IMR-90 (cell line): ENCODE data around the gene RASSF5. TPM values are rescaled to one million over a fixed set of nuclear protein-coding genes. Genes with fewer than 3 reads are reported as not detected.

ENCODE experiments used
- ATAC-seq: fragments of 200-7000 bp; cut with Tn5 transposase; 2 replicates; pipeline ENCODE4 v1.9.1; 2020; ENCODE audit warnings: low read depth, mild to moderate bottlenecking, moderate library complexity
- BruUV-seq: library from RNA; stranded (reverse); fragments of 400-500 nt; replicated peaks from 2 replicates; lab custom pipeline; 2021; lab: Mats Ljungman, UMichigan
- CTCF ChIA-PET: fragments of 300-600 bp; formaldehyde crosslinking; extraction: SDS; loops from one replicate; lab custom pipeline; 2021; ENCODE audit warnings: antibody characterized with exemption; lab: Yijun Ruan, JAX
- POLR2A ChIA-PET: fragments of 300-600 bp; sonication (Branson Sonifier 250); formaldehyde crosslinking; loops from one replicate; lab custom pipeline; 2022; ENCODE audit warnings: antibody characterized with exemption; ENCODE audit not compliant: unreplicated experiment; lab: Charles Lee
- DNase-seq: peaks from one replicate; pipeline ENCODE4 v3.0.0; 2013
- H2AFZ ChIP-seq: replicated peaks from 2 replicates; pipeline ENCODE3; 2013; ENCODE audit warnings: low read length, mild to moderate bottlenecking; ENCODE audit not compliant: poor library complexity
- H2AK5ac ChIP-seq: 2 replicates; pipeline ENCODE4 v1.6.1; 2013; ENCODE audit warnings: low read depth, low read length, inconsistent platforms
- H2AK9ac ChIP-seq: replicated peaks from 2 replicates; pipeline ENCODE3; 2013; ENCODE audit warnings: mild to moderate bottlenecking, low read depth, low read length, moderate library complexity; ENCODE audit not compliant: poor library complexity
- H2BK120ac ChIP-seq: 2 replicates; pipeline ENCODE4 v1.6.1; 2013; ENCODE audit warnings: low read depth, low read length, inconsistent platforms
- H2BK15ac ChIP-seq: 3 replicates; pipeline ENCODE4 v1.6.1; 2013; ENCODE audit warnings: low read depth, low read length, inconsistent platforms
- H2BK20ac ChIP-seq: 2 replicates; pipeline ENCODE4 v1.6.1; 2013; ENCODE audit warnings: low read depth, mild to moderate bottlenecking, inconsistent platforms, low read length, moderate library complexity
- H2BK5ac ChIP-seq: 2 replicates; pipeline ENCODE4 v1.6.1; 2013; ENCODE audit warnings: mild to moderate bottlenecking, low read depth, low read length, inconsistent platforms; ENCODE audit not compliant: poor library complexity, severe bottlenecking
- H3K14ac ChIP-seq: replicated peaks from 2 replicates; pipeline ENCODE4 v1.6.1; 2013; ENCODE audit warnings: low read depth, low read length, inconsistent platforms
- H3K18ac ChIP-seq: 2 replicates; pipeline ENCODE4 v1.6.1; 2013; ENCODE audit warnings: low read depth, low read length, control low read depth
- H3K23ac ChIP-seq: 2 replicates; pipeline ENCODE4 v1.6.1; 2013; ENCODE audit warnings: low read depth, low read length, inconsistent platforms
- H3K27ac ChIP-seq: 2 replicates; pipeline ENCODE4 v1.5.1; 2013; ENCODE audit warnings: mild to moderate bottlenecking, control low read depth, low read length; ENCODE audit not compliant: insufficient read depth
- H3K27me3 ChIP-seq: 2 replicates; pipeline ENCODE4 v1.6.1; 2013; ENCODE audit warnings: low read length; ENCODE audit not compliant: control insufficient read depth, insufficient read depth
- H3K36me3 ChIP-seq: 2 replicates; pipeline ENCODE4 v1.6.1; 2013; ENCODE audit warnings: low read length, mixed read lengths; ENCODE audit not compliant: control insufficient read depth, insufficient read depth
- H3K4ac ChIP-seq: 2 replicates; pipeline ENCODE4 v1.6.1; 2013; ENCODE audit warnings: low read depth, low read length, inconsistent platforms
- H3K4me1 ChIP-seq: 2 replicates; pipeline ENCODE4 v1.6.1; 2013; ENCODE audit warnings: low read length, mixed read lengths; ENCODE audit not compliant: control insufficient read depth, insufficient read depth
- H3K4me2 ChIP-seq: 2 replicates; pipeline ENCODE4 v1.6.1; 2013; ENCODE audit warnings: low read depth, mild to moderate bottlenecking, control low read depth, low read length, moderate library complexity
- H3K4me3 ChIP-seq: 2 replicates; pipeline ENCODE4 v1.5.1; 2013; ENCODE audit warnings: low read depth, mild to moderate bottlenecking, control low read depth, low read length, moderate library complexity; ENCODE audit not compliant: insufficient read depth
- H3K56ac ChIP-seq: 2 replicates; pipeline ENCODE4 v1.6.1; 2013; ENCODE audit warnings: low read length, inconsistent platforms; ENCODE audit not compliant: insufficient read depth; ENCODE audit errors: extremely low read depth
- H3K79me1 ChIP-seq, 2 experiments: 2 replicates each; pipeline ENCODE4 v1.6.1; 2013; ENCODE audit warnings: low read length in 2 of 2, inconsistent platforms in 1 of 2, low read depth in 1 of 2
- H3K9ac ChIP-seq: 2 replicates; pipeline ENCODE4 v1.6.1; 2013; ENCODE audit warnings: low read depth, low read length, control low read depth
- H3K9me1 ChIP-seq: 2 replicates; pipeline ENCODE4 v1.6.1; 2013; ENCODE audit warnings: low read length, inconsistent platforms; ENCODE audit not compliant: insufficient read depth
- H3K9me3 ChIP-seq: 2 replicates; pipeline ENCODE4 v1.6.1; 2013; ENCODE audit warnings: low read length; ENCODE audit not compliant: control insufficient read depth, insufficient read depth
- H4K20me1 ChIP-seq: 2 replicates; pipeline ENCODE4 v1.6.1; 2013; ENCODE audit warnings: low read length, inconsistent platforms; ENCODE audit not compliant: insufficient read depth
- H4K5ac ChIP-seq: 2 replicates; pipeline ENCODE4 v1.6.1; 2013; ENCODE audit warnings: mild to moderate bottlenecking, low read depth, low read length, control low read depth
- H4K8ac ChIP-seq, 2 experiments: 2 replicates each; pipeline ENCODE4 v1.6.1; 2013; ENCODE audit warnings: low read depth in 2 of 2, low read length in 2 of 2, control low read depth in 1 of 2, inconsistent platforms in 1 of 2
- H4K91ac ChIP-seq: 2 replicates; pipeline ENCODE4 v1.6.1; 2013; ENCODE audit warnings: low read depth, low read length, inconsistent platforms; ENCODE audit not compliant: insufficient read depth
- BHLHE40 ChIP-seq: fragments of 150-350 bp; IDR thresholded peaks from 2 replicates; pipeline ENCODE4 v1.6.1; 2016; ENCODE audit warnings: mild to moderate bottlenecking, low read depth, low read length
- CHD1 ChIP-seq: IDR thresholded peaks from 2 replicates; pipeline ENCODE4 v1.6.1; 2012; ENCODE audit warnings: low read depth, low read length, improper control_type of control experiment
- FOS ChIP-seq: fragments of 150-350 bp; IDR thresholded peaks from 2 replicates; pipeline ENCODE4 v1.6.1; 2016; ENCODE audit warnings: low read depth, low read length
- MAZ ChIP-seq: IDR thresholded peaks from 2 replicates; pipeline ENCODE4 v1.6.1; 2012; ENCODE audit warnings: low read depth, mild to moderate bottlenecking, low read length, improper control_type of control experiment, moderate library complexity, borderline replicate concordance
- MXI1 ChIP-seq: IDR thresholded peaks from 2 replicates; pipeline ENCODE4 v1.6.1; 2012; ENCODE audit warnings: low read depth, mild to moderate bottlenecking, low read length, moderate library complexity, borderline replicate concordance
- NFE2L2 ChIP-seq: fragments of 150-350 bp; IDR thresholded peaks from 2 replicates; pipeline ENCODE4 v1.6.1; 2016; ENCODE audit warnings: low read depth, mild to moderate bottlenecking, low read length
- POLR2A ChIP-seq: IDR thresholded peaks from 2 replicates; pipeline ENCODE4 v1.6.1; 2012; ENCODE audit warnings: mild to moderate bottlenecking, low read depth, low read length
- RAD21 ChIP-seq: IDR thresholded peaks from 2 replicates; pipeline ENCODE4 v1.6.1; 2012; ENCODE audit warnings: low read length, improper control_type of control experiment
- RCOR1 ChIP-seq: IDR thresholded peaks from 2 replicates; pipeline ENCODE4 v1.6.1; 2012; ENCODE audit warnings: mild to moderate bottlenecking, low read length, improper control_type of control experiment; ENCODE audit not compliant: insufficient replicate concordance
- RFX5 ChIP-seq: IDR thresholded peaks from 2 replicates; pipeline ENCODE4 v1.8.0; 2012; ENCODE audit warnings: low read depth, mild to moderate bottlenecking, low read length, moderate library complexity
- SMC3 ChIP-seq: fragments of 150-350 bp; IDR thresholded peaks from 2 replicates; pipeline ENCODE4 v1.6.1; 2016; ENCODE audit warnings: low read depth, mild to moderate bottlenecking, antibody characterized with exemption, low read length, moderate library complexity
- USF2 ChIP-seq: fragments of 150-350 bp; IDR thresholded peaks from 2 replicates; pipeline ENCODE4 v1.6.1; 2017; ENCODE audit warnings: mild to moderate bottlenecking, antibody characterized with exemption, low read length, low read depth
- WGBS, 2 experiments: methylation state at CpG; one replicate each; pipeline versions ENCODE4 v1.1.5 to v1.1.7; 2013; ENCODE audit warnings: missing lambda C conversion rate in 2 of 2; ENCODE audit not compliant: insufficient read length in 1 of 2; ENCODE audit errors: extremely low coverage in 2 of 2; 5-methylcytosine and 5-hydroxymethylcytosine counted together
- dilution Hi-C: fragments of 300-500 bp; cut with HindIII; formaldehyde crosslinking; loops from one replicate; pipeline ENCODE4 v1.14.3; 2018; ENCODE audit warnings: low sequenced_read_pairs; ENCODE audit not compliant: unreplicated experiment
- in situ Hi-C: fragments of 300-500 bp; cut with MboI; formaldehyde crosslinking; loops from 3 replicates; pipeline ENCODE4 v1.14.3; 2019; ENCODE audit warnings: low sequenced_read_pairs, inconsistent platforms, mixed read lengths
- intact Hi-C: fragments of 100-400 bp; cut with micrococcal nuclease; formaldehyde crosslinking; loops from 2 replicates; pipeline ENCODE4 v1.10.0; 2022
- polyA plus RNA-seq, 3 experiments: library from polyadenylated mRNA; depleted of rRNA; stranded (reverse); fragments of >200 nt; gene quantifications; 2 replicates each; pipeline ENCODE4 v1.2.3, GENCODE V29; 2012; ENCODE audit warnings: low replicate concordance in 1 of 3
- total RNA-seq: library from RNA; depleted of rRNA; stranded (reverse); fragments of >200 nt; gene quantifications from 2 replicates; pipeline ENCODE4 v1.2.3, GENCODE V29; 2012

RASSF5 gene
- total and polyA plus RNA-seq, 2 of the 4 experiments (the other 2 are of a cell fraction) = 0.18 to 1.1 TPM

GRCh38 chr1:206591696-206592095 lies 84.4 kb downstream of the RASSF5 start:
- H3K56ac ChIP-seq = no peak overlapping the region
- no peak overlapping the region for H2AK5ac ChIP-seq
- BruUV-seq = no TSS peak
- H3K9me3 ChIP-seq = no peaks in the 10 kb centered on the region
- no peak overlapping the region for H3K27ac ChIP-seq
- 0 out of 2 replicates have a peak, but pooled peaks cover 2% of the 10 kb centered on the region for H4K20me1 ChIP-seq
- H2BK20ac ChIP-seq = no peak overlapping the region
- TF ChIP-seq FOS (no peak), POLR2A (no peak), CHD1 (no peak), RCOR1 (no peak), SMC3 (no peak), BHLHE40 (no peak), MXI1 (no peak), RAD21 (no peak), MAZ (no peak), NFE2L2 (no peak), USF2 (no peak), RFX5 (no peak)
- H3K4ac ChIP-seq = no peak overlapping the region
- H4K91ac ChIP-seq = no peak overlapping the region
- no peak overlapping the region for H3K23ac ChIP-seq
- peaks cover 21% of the 10 kb centered on the region for H3K9me1 ChIP-seq
- no CpG with 5 or more reads among the region's 9 CpGs for WGBS, 2 experiments
- no peak overlapping the region for H3K14ac ChIP-seq
- ATAC-seq (no peak), DNase-seq (no peak)
- no peak overlapping the region for H3K18ac ChIP-seq
- no peak overlapping the region for H4K5ac ChIP-seq
- intact Hi-C loops (no loop called here), in situ Hi-C loops (no loop called here), dilution Hi-C loops (no loop called here)
- peaks cover 14% of the 10 kb centered on the region for H3K4me1 ChIP-seq
- no peak overlapping the region for H4K8ac ChIP-seq
- peaks cover 17% of the 10 kb centered on the region for H3K36me3 ChIP-seq
- H3K4me3 ChIP-seq = no peak overlapping the region
- no peak overlapping the region for H2BK15ac ChIP-seq
- no peak overlapping the region for H3K4me2 ChIP-seq
- no peak overlapping the region for H2AK9ac ChIP-seq
- no peak overlapping the region for H2AFZ ChIP-seq
- CTCF ChIA-PET = interaction anchor here (0.6 to 0.9 kb wide), 2 partner anchors 20 to 21 kb away, joined by 3 read pairs; no protein-coding TSS in a partner anchor
- POLR2A ChIA-PET = no interaction called here
- H2BK120ac ChIP-seq = no peak overlapping the region
- no peak overlapping the region for H3K9ac ChIP-seq
- peaks cover 0 to 13% of the 10 kb centered on the region in 2 experiments; a peak in 1 of 4 replicates for H3K79me1 ChIP-seq
- no peaks in the 10 kb centered on the region for H3K27me3 ChIP-seq
- H2BK5ac ChIP-seq = no peak overlapping the region
